ENCODE results near the gene NPB.

- TF ChIP-seq TAF1 (IDR thresholded peaks at IDR 0.05; ENCODE audit: borderline replicate concordance, low read depth, low read length): no peak
- no peak for TF ChIP-seq POLR2AphosphoS5 (IDR thresholded peaks at IDR 0.05; ENCODE audit: low read depth, low read length)
- no peak for TF ChIP-seq POLR2A (IDR thresholded peaks at IDR 0.05; ENCODE audit: low read depth, low read length)
These were observed 20.7 kb downstream of the NPB start for GRCh38 chr17:81922566-81923301.
